ENCODE measurements around the gene DNLZ.

Gene DNLZ

GRCh38 chr9:136338511-136338910, 25.0 kb downstream of the DNLZ start:
- Histone ChIP-seq H3K9me2 (replicated peaks; ENCODE audit: control insufficient read depth, low read length) (no peaks in the 10 kb centered on the region), H3K27ac (ENCODE audit: low read depth, low read length) (no peak overlapping the region), H3K4me3 (ENCODE audit: low read length) (no peak overlapping the region), H3K79me2 (ENCODE audit: control insufficient read depth, low read length) (no peaks in the 10 kb centered on the region), H4K20me1 (ENCODE audit: control insufficient read depth, insufficient read depth, low read depth, low read length) (no peaks in the 10 kb centered on the region), H3K4me1 (ENCODE audit: control insufficient read depth, low read length) (peaks cover 9% of the 10 kb centered on the region; the same call in 1 of the 2 replicates), H3K27me3 (ENCODE audit: control insufficient read depth, low read length) (no peaks in the 10 kb centered on the region), H3K4me2 (ENCODE audit: low read length) (no peak overlapping the region), H3K36me3 (ENCODE audit: control insufficient read depth, low read length) (no peaks in the 10 kb centered on the region), H3K9me3 (ENCODE audit: control insufficient read depth, insufficient read depth, low read length) (no peaks in the 10 kb centered on the region), H3F3A (ENCODE audit: control insufficient read depth, insufficient read depth) (no peaks in the 10 kb centered on the region)
- no peak for TF ChIP-seq CTCF (IDR thresholded peaks at IDR 0.05; ENCODE audit: low read depth, low read length, poor library complexity, severe bottlenecking)
- no peak for TF ChIP-seq EZH2phosphoT487 (IDR thresholded peaks at IDR 0.05; ENCODE audit: borderline replicate concordance, low read length)

- no peaks in the 10 kb centered on the region for H3K36me3 ChIP-seq (ENCODE audit: control insufficient read depth, low read length)
- no peak overlapping the region for H3K4me3 ChIP-seq (ENCODE audit: low read length)
- no peak overlapping the region for H3K4me2 ChIP-seq (ENCODE audit: low read length)
- no peaks in the 10 kb centered on the region for H3K9me2 ChIP-seq (replicated peaks; ENCODE audit: control insufficient read depth, low read length)
- TF ChIP-seq CTCF (IDR thresholded peaks at IDR 0.05; ENCODE audit: low read depth, low read length, poor library complexity, severe bottlenecking) = no peak
- no peak for TF ChIP-seq EZH2phosphoT487 (IDR thresholded peaks at IDR 0.05; ENCODE audit: borderline replicate concordance, low read length)
- no peaks in the 10 kb centered on the region for H3K27me3 ChIP-seq (ENCODE audit: control insufficient read depth, low read length)
- H3F3A ChIP-seq (ENCODE audit: control insufficient read depth, insufficient read depth) = no peaks in the 10 kb centered on the region
- H3K27ac ChIP-seq (ENCODE audit: low read depth, low read length) = no peak overlapping the region
- H3K4me1 ChIP-seq (ENCODE audit: control insufficient read depth, low read length) = peaks cover 4% of the 10 kb centered on the region; the same call in 1 of the 2 replicates
- no peaks in the 10 kb centered on the region for H3K9me3 ChIP-seq (ENCODE audit: control insufficient read depth, insufficient read depth, low read length)
- no peaks in the 10 kb centered on the region for H4K20me1 ChIP-seq (ENCODE audit: control insufficient read depth, insufficient read depth, low read depth, low read length)
- no peaks in the 10 kb centered on the region for H3K79me2 ChIP-seq (ENCODE audit: control insufficient read depth, low read length)
Observed at GRCh38 chr9:136337416-136338395, 25.8 kb downstream of the DNLZ start.

GRCh38 chr9:136336881-136337280, 26.7 kb downstream of the DNLZ start:
- TF ChIP-seq CTCF (IDR thresholded peaks at IDR 0.05; ENCODE audit: low read depth, low read length, poor library complexity, severe bottlenecking) (no peak), EZH2phosphoT487 (IDR thresholded peaks at IDR 0.05; ENCODE audit: borderline replicate concordance, low read length) (no peak)
- no peaks in the 10 kb centered on the region for H3K79me2 ChIP-seq (ENCODE audit: control insufficient read depth, low read length)
- H3K36me3 ChIP-seq (ENCODE audit: control insufficient read depth, low read length) = no peaks in the 10 kb centered on the region
- H3K4me1 ChIP-seq (ENCODE audit: control insufficient read depth, low read length) = no peaks in the 10 kb centered on the region
- H3K4me2 ChIP-seq (ENCODE audit: low read length) = no peak overlapping the region
- H3K9me2 ChIP-seq (replicated peaks; ENCODE audit: control insufficient read depth, low read length) = no peaks in the 10 kb centered on the region
- no peaks in the 10 kb centered on the region for H3F3A ChIP-seq (ENCODE audit: control insufficient read depth, insufficient read depth)
- H3K27me3 ChIP-seq (ENCODE audit: control insufficient read depth, low read length) = no peaks in the 10 kb centered on the region
- H4K20me1 ChIP-seq (ENCODE audit: control insufficient read depth, insufficient read depth, low read depth, low read length) = no peaks in the 10 kb centered on the region
- no peaks in the 10 kb centered on the region for H3K9me3 ChIP-seq (ENCODE audit: control insufficient read depth, insufficient read depth, low read length)
- H3K4me3 ChIP-seq (ENCODE audit: low read length) = no peak overlapping the region
- no peak overlapping the region for H3K27ac ChIP-seq (ENCODE audit: low read depth, low read length)
